Smooth muscle cell of the brain vasculature (primary cell): Measurements from ENCODE around the gene RFX6.

ENCODE experiments used
- DNase-seq: peaks from one replicate; pipeline ENCODE4 v3.0.0-alpha.2; 2012; ENCODE audit warnings: low read depth, low spot score

The RFX6 gene

DNA sequence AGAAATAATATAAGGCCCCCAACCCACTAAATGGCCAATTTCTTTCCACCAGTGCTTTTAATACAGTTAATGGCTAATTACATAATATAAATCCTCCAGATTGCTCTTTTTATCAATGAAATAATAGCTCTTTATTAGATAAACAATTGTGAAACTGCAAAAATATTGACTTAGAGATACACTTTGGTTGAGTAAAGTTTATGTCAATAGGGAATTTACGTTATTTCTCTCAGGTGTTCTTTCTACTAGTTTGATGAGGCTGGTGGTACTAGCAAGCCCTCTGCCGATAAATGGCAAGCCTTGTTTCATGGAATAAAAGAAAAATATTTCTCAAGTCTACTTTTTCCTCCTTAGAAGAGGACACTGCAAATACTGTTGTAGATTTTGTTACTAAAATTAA is 18.9 kb downstream of the RFX6 start:
- no peak for DNase-seq

DNA sequence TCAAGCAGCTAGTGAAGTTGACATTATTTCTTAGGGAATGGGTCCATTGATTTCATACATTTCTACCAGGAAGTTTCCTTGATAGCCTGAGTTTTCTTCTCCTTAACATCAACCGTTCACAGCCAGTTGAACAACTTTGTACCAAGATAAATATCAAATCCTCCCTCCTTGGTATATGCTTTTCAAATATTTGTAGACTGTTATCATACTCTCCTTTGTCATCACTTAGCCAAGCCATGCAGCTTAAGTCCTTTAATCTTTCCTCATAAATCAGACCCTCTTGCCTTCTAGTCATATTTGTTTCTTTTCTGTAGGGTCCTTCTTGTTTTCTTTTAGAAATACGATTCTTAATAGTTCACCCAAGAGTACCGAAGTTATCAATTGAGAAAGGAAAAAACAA is 25.6 kb downstream of the RFX6 start:
- no peak for DNase-seq

DNA sequence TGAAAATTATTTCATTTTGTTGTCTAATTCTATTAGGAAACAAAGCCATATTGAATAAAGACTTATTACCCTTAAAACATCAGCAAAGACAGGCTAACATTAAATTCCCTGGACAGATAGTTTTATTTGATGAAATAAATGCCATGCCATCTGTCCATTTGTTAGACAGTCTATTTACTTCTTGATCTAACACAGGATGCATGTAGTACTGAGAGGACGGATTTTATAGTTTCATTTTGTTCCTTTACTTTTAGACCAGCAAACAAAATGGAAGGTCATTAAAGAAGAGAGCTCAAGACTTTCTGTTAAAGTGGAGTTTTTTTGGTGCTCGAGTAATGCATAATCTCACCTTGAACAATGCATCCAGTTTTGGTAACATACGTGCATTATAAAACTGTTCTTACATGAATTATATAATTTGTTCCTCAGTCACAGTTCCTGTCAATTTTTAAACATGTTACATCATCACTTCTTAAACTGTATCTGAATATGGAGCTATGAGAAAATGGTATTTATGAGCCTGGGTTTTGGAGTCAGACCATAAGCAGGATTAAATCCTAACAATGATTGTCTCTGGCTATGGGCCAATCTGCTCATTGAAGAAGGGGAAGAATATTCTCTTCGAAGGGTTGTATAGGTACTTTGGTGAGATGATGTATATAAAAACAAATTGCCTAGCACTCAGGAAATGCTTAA is 46.0 kb downstream of the RFX6 start:
- DNase-seq = no peak

DNA sequence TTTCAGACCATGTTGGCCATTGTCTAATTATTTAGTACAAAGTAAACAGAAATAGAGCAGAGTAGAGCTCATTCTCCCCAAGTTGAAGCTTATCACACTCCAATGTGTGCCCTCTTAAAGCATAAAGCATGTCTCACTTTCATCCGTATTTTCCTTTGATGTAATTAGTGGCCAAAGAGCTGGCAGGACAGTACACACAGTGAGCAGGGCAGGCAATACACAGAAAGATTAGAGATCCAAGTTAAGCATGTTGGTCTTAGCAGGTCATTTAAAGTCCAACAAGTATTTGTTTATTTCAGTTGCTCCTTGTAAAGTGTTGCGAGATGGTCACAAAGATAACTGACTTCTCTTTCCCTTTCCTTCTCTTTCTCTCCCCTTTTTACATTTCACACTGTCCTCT is 47.2 kb downstream of the RFX6 start:
- no peak for DNase-seq

DNA sequence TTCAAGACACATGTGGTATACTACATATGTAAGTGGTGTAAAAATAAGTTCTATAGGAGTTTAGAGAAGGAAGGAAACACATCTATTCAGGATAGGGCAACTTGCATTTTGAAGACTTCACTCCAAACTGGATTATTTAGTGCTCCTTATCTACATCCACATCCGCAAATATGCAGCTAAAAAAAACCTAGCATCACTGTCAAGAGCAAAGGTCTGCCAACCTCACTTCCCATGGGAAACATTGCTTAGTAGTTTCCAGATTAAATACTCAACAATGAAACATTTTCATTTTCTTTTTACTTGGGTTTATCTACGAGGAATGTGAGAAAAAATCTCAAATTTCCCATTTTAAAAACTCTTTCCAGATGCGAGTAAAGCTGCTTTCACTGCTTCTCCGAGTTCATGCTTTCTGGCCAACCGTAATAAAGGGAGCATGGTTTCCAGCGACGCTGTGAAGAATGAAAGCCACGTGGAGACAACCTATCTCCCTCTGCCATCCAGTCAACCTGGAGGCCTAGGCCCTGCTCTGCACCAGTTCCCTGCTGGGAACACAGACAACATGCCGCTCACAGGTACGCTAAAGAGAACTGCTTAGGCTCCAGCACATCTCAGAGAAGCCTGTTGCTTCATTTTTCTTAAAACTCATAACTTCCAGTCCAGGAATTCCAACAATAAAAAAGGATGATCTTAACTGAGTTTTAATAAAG is 48.2 kb downstream of the RFX6 start:
- no peak for DNase-seq

DNA sequence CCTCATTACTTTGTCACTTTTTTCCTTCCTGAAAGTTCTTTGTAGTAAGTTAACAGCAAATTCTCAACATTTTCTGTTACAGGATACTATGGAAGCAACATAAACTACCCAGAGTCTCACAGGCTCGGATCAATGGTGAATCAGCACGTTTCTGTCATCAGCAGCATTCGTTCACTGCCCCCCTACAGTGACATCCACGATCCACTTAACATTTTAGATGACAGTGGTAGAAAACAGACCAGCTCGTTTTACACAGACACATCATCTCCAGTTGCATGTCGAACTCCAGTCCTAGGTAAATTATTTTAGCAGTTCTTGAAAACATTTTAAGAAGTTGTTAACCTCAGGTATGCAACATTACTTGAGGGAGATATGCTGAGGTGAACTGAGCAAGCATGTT is 51.6 kb downstream of the RFX6 start:
- DNase-seq = no peak

DNA sequence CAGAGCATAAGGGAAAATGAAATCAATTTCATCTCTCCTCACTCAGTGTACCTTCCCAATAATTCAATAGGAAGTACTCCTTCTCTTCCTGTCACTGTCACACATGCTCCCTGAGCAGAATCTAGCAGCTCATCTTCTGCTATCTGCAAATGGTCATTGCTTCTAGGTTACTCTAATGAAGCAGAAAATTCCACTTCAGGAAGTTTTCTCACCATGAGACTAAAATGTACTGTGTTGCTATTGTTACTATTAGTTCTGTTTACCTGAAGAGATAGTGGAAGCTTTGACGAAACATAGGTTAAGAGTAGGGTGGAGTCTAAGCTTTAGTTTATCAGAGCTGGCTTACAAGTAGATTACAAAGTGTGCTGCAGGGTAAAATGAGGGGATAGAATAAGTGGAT is 52.8 kb downstream of the RFX6 start:
- no peak for DNase-seq

DNA sequence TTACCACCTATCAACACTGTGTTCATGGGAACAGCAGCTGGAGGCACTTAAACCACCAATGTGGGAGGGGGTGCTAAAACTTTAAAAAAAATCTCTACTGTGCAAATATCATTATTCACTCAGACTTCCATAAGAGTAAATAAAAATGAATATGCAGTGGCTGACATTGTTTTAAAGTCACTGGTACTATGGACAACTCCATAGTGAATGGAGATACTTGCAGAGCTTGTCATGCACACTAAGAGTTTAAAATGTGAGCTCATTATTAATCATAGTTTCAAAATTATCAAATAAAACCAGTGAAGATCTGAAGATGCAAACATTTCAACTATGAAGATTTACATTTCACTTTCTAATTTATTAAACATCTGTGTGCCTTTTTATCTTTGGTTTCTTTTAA is 54.4 kb downstream of the RFX6 start:
- no peak for DNase-seq

DNA sequence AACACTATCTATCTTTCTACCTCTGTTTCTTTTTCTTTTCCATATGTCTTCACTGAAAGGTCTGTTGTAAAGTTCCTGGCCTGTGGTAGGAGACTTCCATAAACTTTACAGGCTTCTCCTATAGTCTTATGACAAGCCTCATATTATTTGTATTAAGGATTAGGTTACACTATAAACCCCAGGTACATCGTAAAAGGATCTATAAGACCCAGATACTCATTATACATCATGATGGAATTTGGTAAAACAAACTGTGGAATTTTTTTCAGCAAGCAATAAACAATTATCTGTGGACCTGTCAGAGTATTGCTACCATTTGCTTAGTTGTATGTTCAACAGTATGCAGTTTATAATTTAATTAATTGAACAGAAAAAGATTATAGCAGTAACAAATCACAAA is 55.5 kb downstream of the RFX6 start:
- DNase-seq = no peak

DNA sequence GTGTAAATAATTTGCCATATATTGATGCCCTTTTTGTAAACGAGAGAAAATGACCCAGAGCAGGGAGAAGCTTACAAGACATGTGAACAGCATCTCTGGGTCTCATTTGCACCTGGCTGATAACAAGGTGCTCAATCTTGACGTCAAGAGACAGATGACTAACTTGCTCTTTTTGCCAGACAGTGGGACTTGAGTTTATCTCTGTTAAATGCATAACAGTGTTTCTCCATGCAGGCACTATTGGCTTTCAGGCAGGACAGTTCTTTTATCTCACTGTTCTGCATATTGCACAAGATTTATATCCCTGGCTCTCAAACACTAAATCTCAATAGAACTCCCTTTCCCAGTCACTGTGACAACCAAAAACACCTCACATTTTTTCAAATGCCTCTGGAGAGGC is 56.4 kb downstream of the RFX6 start:
- no peak for DNase-seq

DNA sequence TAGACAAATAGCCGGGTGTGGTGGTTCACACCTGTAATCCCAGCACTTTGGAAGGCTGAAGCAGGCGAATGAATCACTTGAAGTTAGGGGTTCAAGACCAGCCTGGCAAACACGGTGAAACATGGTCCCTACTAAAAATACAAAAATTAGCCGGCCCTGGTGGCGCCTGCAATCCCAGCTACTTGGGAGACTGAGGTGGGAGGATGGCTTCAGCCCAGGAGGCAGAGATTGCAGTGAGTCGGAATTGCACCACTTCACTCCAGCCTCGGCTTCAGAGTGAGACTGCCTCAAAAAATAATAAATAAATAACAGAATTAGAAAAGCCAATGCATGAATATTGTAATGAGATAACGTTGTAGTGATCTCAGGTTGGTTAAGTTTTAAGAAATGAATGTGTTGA is 61.3 kb downstream of the RFX6 start:
- DNase-seq = no peak

DNA sequence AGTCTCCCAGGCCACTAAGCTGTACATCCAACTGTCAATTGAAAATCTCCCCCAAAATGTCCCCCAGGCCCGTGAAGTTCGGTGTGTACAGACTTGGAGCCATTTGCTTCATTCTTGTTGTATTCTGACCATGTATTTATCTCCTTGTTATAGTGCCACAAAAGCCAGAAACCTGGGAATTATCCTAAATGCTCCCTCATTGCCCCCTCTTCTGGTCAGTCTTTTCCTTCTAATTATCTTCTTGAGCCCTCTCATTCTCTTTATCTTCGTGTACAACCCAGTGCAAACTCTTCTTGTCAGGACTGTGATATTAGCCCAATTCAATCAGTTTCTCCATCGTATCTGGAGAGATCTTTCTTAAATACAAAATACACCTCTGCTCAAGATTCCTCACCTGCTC is 64.7 kb downstream of the RFX6 start:
- no peak for DNase-seq

DNA sequence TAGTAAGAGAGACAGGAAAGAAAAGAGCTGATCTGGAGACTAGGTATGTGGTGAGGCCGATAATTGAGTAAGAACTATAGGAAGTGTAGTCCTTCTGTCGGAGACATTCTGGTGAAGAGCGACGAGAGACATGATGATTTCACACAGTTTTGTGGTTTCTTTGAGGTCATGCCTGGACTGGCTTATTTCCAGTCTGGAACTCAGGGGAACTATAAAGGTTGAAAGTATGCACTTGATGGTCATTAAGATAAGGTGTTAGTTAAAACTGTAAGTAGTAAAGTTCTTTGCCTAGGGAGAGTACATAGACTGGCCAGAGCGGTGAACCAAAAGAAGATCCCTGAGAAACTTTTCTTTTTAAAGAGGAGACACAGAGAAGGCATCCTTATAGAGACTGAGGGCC is 68.8 kb downstream of the RFX6 start:
- DNase-seq = no peak

DNA sequence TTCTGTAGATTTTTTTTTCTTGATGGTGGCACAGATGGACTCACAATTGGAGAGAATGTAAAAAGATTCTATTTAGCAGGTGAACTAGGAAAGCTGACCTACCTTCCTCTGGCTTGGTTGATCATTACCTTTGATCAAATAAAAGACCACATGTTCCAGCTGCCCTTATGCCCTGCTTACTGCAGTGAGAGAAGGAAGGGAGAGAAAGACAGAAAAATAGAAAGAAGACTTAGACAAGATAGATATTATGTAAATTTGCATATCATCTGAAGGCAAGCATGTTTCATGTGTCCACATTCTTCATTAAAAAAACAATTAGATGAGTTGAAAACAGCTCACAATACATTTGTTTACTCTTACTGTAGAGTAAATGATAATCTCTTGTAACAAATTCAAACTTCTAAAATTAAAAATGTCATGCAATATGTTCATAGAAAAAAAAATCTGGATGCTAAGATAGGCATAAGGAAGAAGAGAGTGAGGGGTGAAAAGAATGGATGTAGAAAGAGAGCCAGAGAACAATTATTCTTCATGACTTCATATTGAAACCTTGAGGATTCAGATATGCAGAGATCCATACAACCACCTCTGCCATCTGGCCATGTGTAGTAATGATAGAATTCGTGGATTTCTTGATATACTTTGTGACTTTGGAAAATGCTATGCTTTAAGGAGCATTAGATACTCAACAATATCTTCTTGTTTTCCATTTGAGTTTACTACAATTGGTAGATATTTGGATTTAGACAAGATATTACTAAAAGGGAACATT is 71.7 kb downstream of the RFX6 start:
- DNase-seq = no peak

DNA sequence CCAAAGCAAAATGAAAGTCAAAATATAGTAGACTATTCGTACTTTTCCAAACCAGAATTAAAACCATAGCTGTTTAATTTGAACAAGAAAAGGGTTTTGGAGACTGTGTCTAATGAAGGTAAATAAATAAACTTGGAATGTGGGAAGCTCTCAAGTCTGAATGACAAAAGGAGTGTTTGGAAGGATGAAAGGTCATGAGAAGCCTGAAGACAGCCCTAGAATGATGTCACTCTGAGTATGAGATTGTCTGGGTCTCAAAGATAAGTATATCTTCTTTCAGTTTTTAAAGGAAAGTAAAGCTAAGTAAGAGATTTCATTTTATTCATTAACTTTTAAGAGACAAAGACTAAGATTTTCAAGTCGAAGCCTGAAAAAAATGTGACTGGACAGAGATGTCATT is 72.9 kb downstream of the RFX6 start:
- no peak for DNase-seq

DNA sequence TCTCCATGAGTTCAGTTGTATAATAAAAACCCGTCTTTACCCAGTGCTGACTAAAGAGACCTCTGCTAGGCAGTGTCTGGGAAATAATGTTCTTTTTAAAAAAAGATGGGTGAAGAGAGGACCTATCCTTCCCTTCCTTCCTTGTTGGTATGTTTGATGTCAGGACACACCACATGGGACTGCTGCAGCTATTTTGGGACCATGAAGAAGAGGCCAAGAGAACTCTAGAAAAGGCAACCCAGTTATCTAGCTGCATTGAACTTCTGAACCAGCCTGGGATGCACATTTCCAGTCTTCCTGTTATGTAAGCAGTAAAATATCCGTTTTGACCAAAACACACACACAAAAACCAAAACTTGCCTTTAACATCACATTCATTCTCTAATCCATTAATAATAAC is 77.3 kb downstream of the RFX6 start:
- DNase-seq = no peak

DNA sequence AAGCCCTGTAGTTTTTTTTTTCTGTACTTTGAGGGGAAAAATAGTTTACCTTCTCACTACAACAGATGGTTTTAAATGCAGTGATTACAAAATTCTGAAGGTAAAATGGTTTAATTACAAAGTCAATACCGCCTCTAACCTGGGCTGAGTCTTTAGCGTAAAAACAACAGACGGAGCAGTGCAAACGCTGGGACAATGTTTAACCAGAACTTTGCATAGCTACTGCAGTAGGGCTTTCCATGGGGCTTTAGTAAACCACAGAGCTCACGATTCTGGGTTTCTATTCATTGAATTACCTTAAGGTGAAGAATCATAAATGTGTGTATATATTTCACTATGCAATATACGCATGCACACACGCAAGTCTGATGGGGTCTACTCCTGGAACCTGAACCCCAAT is 77.9 kb downstream of the RFX6 start:
- no peak for DNase-seq

DNA sequence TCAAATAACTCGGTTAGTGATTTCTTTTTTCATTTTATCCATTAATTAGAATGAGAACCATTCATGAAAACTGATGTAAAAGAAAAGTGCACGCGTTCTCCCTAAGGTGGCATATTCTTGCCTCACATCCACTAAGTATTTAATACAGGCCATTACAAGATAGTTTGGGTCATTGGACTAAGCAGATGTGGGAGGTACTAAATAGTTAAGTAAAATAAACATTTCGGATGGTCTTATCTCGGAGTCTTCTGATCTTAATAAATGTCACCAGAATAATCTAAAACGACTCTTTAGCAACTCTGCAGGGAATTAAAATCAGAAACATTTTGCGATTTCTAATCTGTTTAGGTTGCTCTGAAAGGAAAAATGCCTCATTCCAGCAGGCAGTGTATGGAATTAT is 78.7 kb downstream of the RFX6 start:
- no peak for DNase-seq

DNA sequence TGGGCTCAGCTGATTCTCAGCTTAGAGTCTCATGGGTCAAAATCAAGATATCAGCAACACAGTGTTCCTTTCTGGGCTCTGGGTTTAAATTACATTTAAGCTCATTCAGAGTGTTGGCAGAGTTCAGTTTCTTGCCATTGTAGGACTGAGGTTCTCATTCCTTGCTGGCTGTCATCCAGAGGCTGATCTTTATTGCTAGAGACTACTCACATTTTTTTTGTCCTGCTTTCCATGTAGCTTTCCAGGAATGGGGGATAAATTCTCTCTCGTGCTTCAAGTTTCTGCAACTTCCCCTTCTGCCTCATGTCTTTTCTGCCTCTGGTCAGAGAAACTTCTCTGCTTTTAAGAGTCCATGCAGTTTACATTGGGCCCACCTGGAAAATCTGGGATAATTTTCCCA is 86.9 kb downstream of the RFX6 start:
- no peak for DNase-seq

DNA sequence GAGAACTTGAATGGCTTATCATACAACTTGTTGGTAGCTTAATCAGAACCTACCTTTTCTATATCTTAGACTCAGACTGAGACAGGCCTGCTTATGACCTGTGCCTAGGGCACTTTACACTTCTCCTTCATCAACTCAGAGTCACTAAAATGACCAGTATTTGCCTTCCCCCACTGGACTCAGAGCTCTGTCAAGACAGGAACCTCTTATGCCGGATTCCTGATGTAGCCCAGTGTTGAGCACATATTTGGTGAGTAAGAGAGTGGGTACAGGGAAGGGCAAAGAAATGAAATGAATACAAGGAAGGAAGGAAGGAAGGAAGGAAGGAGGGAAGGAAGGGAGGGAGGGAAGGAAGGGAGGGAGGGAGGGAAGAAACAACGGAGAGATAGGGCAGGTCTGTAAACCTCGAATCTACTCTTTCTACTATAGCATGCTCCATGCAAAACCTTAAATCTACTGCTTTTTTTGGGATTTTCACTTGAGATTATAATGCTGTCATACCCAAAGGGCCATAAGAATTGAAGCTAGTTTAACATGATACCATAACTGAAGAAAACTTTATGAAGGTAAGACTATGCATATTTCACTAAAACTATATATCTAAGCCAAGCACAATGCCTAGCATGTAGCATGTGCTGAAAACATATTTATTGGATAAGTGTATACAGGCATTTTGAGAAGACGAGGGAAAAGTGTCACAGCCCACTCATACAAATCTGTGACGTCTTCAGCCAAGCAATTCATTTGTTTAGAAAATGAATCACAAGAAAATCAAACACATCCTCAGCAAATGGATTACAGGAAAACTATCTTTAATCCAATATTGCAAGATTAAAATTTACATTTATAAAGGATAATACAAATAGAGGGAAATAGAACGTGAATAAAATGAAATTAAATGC is 89.9 kb downstream of the RFX6 start:
- DNase-seq = no peak

DNA sequence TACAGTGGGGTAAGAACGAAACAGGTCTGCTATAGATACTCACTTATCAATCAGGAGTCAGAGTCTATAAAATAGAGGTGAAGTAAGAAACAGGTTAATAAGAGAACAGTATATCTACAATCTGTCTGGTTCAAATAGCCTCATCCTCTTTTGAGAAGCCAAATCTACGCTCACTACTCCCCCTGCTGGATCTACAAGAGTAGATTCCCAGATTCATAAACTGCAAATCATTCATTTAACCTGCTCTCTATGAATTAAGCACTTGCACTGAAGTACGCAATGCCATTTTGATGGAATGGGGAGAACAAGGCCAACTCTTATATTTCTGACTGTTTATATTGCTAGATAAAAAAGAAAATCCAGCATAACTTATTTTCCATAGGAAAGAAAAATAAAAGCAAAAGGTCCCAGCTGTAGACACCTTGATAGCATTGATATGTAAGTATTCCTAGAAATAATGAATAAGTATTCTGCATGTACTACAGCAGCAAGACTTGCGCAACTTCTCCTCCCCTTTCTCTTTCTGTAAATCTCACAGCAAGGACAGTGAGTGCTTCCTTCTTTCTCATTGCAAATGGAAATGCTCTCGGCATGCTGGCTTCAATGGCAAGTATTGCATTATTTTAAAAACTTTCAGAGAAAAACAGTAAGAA is 92.3 kb downstream of the RFX6 start:
- DNase-seq = no peak
